ENCODE data around the gene SQSTM1. TPM values are rescaled to one million over a fixed set of nuclear protein-coding genes. Genes with fewer than 3 reads are reported as not detected.

The SQSTM1 gene
- total RNA-seq, 1 experiment from 2014 or later = 985 TPM

DNA sequence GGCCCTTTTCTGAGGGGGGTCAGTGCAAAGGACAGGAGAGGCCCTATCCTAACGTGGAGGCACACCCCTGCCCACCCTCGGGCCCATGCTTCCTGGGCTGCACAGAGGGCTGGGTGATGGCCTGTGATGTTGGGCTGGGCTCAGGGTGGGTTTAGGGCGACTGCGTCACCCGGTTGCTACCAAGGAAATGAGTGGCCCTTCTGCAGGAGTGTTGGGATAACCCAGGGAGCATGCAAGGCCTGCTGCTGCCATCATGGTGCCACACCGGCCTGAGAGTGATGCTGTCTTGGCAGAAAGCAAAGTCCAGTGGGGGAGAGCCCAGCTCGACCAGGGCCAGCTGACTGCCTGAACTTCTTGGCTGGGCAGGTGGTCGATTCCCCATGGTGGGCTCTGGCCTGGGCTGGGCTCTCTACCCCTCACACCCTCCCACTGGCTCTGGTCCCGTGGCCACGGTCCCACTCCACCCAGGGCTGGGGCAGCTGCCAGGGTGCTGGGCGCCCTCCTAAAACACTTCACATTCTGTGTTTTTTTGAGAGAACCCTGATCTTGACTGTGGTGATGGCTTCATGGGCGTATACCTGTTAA, 59.5 kb downstream of the SQSTM1 start:
- Histone ChIP-seq H3K9me3 (ENCODE audit: control insufficient read depth, insufficient read depth, low read depth, low read length) (peaks cover 18% of the 10 kb centered on the region), H3K27ac (ENCODE audit: low read length) (no peak overlapping the region), H3K27me3 (ENCODE audit: control insufficient read depth, insufficient read depth, low read length) (no peaks in the 10 kb centered on the region), H3K4me3 (ENCODE audit: low read depth in 2 of 2, low read length in 2 of 2) (no peak overlapping the region), H3K4me1 (ENCODE audit: control insufficient read depth, insufficient read depth, low read length) (no peaks in the 10 kb centered on the region), H3K36me3 (ENCODE audit: control insufficient read depth, insufficient read depth, low read length) (peaks cover 12% of the 10 kb centered on the region)
- no TSS peak for BruUV-seq (replicated peaks)
- ATAC-seq = peak; percentile 19
- in situ Hi-C loops (cut with HindIII; ENCODE audit: low pct_unique_long_range_greater_than_20kb, low sequenced_read_pairs) = no loop called here
- TF ChIP-seq POLR2AphosphoS5 (IDR thresholded peaks at IDR 0.05; ENCODE audit: low read depth, low read length) = no peak
- no peak for TF ChIP-seq SIN3A (IDR thresholded peaks at IDR 0.05; ENCODE audit: borderline replicate concordance, insufficient read depth, low read depth, low read length)
- TF ChIP-seq TCF7L2 (IDR thresholded peaks at IDR 0.05; ENCODE audit: low read depth, low read length) = no peak
- no peak for TF ChIP-seq REST (IDR thresholded peaks at IDR 0.05; ENCODE audit: insufficient read depth in 1 of 2, low read depth in 2 of 2, low read length in 1 of 2)
- TF ChIP-seq, protein P1, sequence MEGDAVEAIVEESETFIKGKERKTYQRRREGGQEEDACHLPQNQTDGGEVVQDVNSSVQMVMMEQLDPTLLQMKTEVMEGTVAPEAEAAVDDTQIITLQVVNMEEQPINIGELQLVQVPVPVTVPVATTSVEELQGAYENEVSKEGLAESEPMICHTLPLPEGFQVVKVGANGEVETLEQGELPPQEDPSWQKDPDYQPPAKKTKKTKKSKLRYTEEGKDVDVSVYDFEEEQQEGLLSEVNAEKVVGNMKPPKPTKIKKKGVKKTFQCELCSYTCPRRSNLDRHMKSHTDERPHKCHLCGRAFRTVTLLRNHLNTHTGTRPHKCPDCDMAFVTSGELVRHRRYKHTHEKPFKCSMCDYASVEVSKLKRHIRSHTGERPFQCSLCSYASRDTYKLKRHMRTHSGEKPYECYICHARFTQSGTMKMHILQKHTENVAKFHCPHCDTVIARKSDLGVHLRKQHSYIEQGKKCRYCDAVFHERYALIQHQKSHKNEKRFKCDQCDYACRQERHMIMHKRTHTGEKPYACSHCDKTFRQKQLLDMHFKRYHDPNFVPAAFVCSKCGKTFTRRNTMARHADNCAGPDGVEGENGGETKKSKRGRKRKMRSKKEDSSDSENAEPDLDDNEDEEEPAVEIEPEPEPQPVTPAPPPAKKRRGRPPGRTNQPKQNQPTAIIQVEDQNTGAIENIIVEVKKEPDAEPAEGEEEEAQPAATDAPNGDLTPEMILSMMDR (IDR thresholded peaks at IDR 0.05) = no peak
- POLR2A ChIA-PET = no interaction called here
- CTCF ChIA-PET = no interaction called here
- no peak for DNase-seq (ENCODE audit: low read depth, low spot score)
- intact Hi-C loops (cut with micrococcal nuclease; ENCODE audit: unreplicated experiment) = no loop called here

- TF ChIP-seq POLR2AphosphoS5 (IDR thresholded peaks at IDR 0.05; ENCODE audit: low read depth, low read length) (no peak), SIN3A (IDR thresholded peaks at IDR 0.05; ENCODE audit: borderline replicate concordance, insufficient read depth, low read depth, low read length) (no peak)
- no peaks in the 10 kb centered on the region for H3K4me1 ChIP-seq (ENCODE audit: control insufficient read depth, insufficient read depth, low read length)
- H3K9me3 ChIP-seq (ENCODE audit: control insufficient read depth, insufficient read depth, low read depth, low read length) = peaks cover 18% of the 10 kb centered on the region
- no TSS peak for BruUV-seq (replicated peaks)
- in situ Hi-C loops (cut with HindIII; ENCODE audit: low pct_unique_long_range_greater_than_20kb, low sequenced_read_pairs) = no loop called here
- H3K4me3 ChIP-seq (ENCODE audit: low read depth in 2 of 2, low read length in 2 of 2) = no peak overlapping the region
- CTCF ChIA-PET = no interaction called here
- POLR2A ChIA-PET = interaction anchor here (0.6 to 0.7 kb wide), 3 partner anchors 12 to 39 kb away, joined by 3 to 6 read pairs (median 4); no protein-coding TSS in a partner anchor
- ATAC-seq = no peak
- H3K36me3 ChIP-seq (ENCODE audit: control insufficient read depth, insufficient read depth, low read length) = peaks cover 8% of the 10 kb centered on the region
- no peaks in the 10 kb centered on the region for H3K27me3 ChIP-seq (ENCODE audit: control insufficient read depth, insufficient read depth, low read length)
- no peak for DNase-seq (ENCODE audit: low read depth, low spot score)
- no peak overlapping the region for H3K27ac ChIP-seq (ENCODE audit: low read length)
- intact Hi-C loops (cut with micrococcal nuclease; ENCODE audit: unreplicated experiment) = no loop called here
Observed at GRCh38 chr5:179880848-179881590, 60.3 kb downstream of the SQSTM1 start.

GRCh38 chr5:179882338-179882737, 61.6 kb downstream of the SQSTM1 start:
- no peak for TF ChIP-seq SIN3A (IDR thresholded peaks at IDR 0.05; ENCODE audit: borderline replicate concordance, insufficient read depth, low read depth, low read length)
- no peak for TF ChIP-seq REST (IDR thresholded peaks at IDR 0.05; ENCODE audit: insufficient read depth in 1 of 2, low read depth in 2 of 2, low read length in 1 of 2)
- TF ChIP-seq POLR2AphosphoS5 (IDR thresholded peaks at IDR 0.05; ENCODE audit: low read depth, low read length) = no peak
- TF ChIP-seq TCF7L2 (IDR thresholded peaks at IDR 0.05; ENCODE audit: low read depth, low read length) = no peak
- TF ChIP-seq, protein P1 (IDR thresholded peaks at IDR 0.05) = no peak
- in situ Hi-C loops (cut with HindIII; ENCODE audit: low pct_unique_long_range_greater_than_20kb, low sequenced_read_pairs) = no loop called here
- Histone ChIP-seq H3K36me3 (ENCODE audit: control insufficient read depth, insufficient read depth, low read length) (peaks cover 11% of the 10 kb centered on the region), H3K27me3 (ENCODE audit: control insufficient read depth, insufficient read depth, low read length) (no peaks in the 10 kb centered on the region), H3K4me3 (ENCODE audit: low read depth in 2 of 2, low read length in 2 of 2) (no peak overlapping the region), H3K27ac (ENCODE audit: low read length) (no peak overlapping the region), H3K9me3 (ENCODE audit: control insufficient read depth, insufficient read depth, low read depth, low read length) (peaks cover 18% of the 10 kb centered on the region), H3K4me1 (ENCODE audit: control insufficient read depth, insufficient read depth, low read length) (no peaks in the 10 kb centered on the region)
- DNase-seq (ENCODE audit: low read depth, low spot score) (no peak), ATAC-seq (no peak)
- POLR2A ChIA-PET = no interaction called here
- BruUV-seq (replicated peaks) = no TSS peak
- intact Hi-C loops (cut with micrococcal nuclease; ENCODE audit: unreplicated experiment) = no loop called here
- CTCF ChIA-PET = no interaction called here

Data from Panc1 (cell line).